Keratinocyte (primary cell): ENCODE data around the gene MAMDC2.

Experiments used
- EZH2 ChIP-seq: IDR thresholded peaks from one replicate; pipeline ENCODE4 v1.6.1; 2012; ENCODE audit warnings: inconsistent platforms, mild to moderate bottlenecking, low read length, moderate library complexity
- TF ChIP-seq, protein P1 (sequence below), 3 experiments: IDR thresholded peaks in 1 of 3; conservative IDR thresholded peaks in 1 of 3; optimal IDR thresholded peaks in 1 of 3; 2 replicates in 2 of 3; 3 replicates in 1 of 3; pipeline versions ENCODE3 to v1.5.1; 2011; ENCODE audit warnings: low read length in 3 of 3, mild to moderate bottlenecking in 3 of 3, moderate library complexity in 2 of 3, control low read depth in 1 of 3, inconsistent platforms in 1 of 3; ENCODE audit not compliant: insufficient read depth in 2 of 3; ENCODE audit errors: extremely low read depth in 1 of 3

DNA sequence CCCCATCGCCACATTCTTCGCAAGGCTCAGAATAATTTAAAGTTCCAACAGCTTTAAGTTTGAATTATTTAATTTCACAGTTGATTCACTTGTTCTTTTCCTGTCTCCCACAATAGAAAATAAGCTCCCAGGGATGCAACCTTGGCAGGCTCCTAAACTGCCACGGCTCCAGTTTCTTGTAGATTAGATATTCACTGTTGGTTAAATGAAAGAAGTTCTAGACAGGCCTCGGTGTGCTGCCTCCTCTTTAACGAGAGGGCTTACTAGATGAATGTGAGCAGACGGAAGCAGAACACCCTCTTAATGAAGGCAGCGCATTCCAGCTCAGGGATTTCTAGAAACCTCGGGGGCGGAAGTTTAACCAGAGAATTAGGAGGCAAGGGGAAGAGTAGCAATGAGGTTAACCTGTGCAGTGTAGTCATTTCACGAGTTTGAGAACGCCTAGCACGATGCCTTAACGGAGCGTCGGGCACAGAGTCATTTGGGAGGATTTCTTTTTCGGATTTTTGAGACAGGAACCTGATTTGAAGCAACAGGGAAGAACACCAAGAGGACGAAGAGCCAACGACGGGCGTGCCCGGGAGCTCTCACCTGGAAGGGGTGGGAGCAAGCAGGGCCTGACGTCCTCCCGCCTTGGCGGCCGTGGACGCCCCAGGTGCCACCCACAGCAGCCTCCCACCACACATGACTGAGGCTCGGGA is 214.5 kb downstream of the MAMDC2 start:
- TF ChIP-seq, protein P1, sequence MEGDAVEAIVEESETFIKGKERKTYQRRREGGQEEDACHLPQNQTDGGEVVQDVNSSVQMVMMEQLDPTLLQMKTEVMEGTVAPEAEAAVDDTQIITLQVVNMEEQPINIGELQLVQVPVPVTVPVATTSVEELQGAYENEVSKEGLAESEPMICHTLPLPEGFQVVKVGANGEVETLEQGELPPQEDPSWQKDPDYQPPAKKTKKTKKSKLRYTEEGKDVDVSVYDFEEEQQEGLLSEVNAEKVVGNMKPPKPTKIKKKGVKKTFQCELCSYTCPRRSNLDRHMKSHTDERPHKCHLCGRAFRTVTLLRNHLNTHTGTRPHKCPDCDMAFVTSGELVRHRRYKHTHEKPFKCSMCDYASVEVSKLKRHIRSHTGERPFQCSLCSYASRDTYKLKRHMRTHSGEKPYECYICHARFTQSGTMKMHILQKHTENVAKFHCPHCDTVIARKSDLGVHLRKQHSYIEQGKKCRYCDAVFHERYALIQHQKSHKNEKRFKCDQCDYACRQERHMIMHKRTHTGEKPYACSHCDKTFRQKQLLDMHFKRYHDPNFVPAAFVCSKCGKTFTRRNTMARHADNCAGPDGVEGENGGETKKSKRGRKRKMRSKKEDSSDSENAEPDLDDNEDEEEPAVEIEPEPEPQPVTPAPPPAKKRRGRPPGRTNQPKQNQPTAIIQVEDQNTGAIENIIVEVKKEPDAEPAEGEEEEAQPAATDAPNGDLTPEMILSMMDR (optimal IDR thresholded peaks at IDR 0.05 in 1 of 3, IDR thresholded peaks at IDR 0.05 in 1 of 3, conservative IDR thresholded peaks at IDR 0.05 in 1 of 3; ENCODE audit: extremely low read depth in 1 of 3, insufficient read depth in 2 of 3, low read length in 3 of 3): no peak
- TF ChIP-seq EZH2: no peak
